Amniotic stem cell (primary cell): ENCODE results near the gene KCNA5.
A peak's percentile ranks its signal among the peaks of the same experiment; 100 is the strongest.

Experiments
- DNase-seq: peaks from one replicate; lab custom pipeline; 2025; lab: John Stamatoyannopoulos, UW

Gene KCNA5

GRCh38 chr12:5043589-5044419 lies at the start of gene KCNA5:
TSS of gene KCNA5 (plus strand) at chr12:5043879. CDS start at chr12:5044148, 269 bp downstream.
- no peak for DNase-seq

DNA sequence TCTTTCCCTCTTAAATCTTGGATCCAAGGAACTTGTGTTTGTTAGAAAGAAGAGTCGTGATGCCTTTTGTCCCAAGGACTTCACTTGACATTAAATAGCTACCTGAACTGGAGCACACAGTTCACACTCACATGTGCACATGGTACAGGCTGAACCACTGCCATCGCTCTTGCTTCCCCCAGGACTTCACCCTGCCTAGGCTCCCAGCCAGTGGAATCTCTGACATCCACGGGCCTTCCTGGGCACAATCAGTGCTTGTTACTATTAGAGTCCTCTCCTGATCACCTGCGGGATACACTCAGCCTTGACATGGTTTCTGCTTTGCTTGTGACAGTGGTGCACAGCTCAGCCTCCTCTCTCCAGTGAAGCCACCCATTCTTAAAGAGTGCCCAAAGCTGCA lies 49.1 kb upstream of the KCNA5 start:
- DNase-seq, result no peak

DNA sequence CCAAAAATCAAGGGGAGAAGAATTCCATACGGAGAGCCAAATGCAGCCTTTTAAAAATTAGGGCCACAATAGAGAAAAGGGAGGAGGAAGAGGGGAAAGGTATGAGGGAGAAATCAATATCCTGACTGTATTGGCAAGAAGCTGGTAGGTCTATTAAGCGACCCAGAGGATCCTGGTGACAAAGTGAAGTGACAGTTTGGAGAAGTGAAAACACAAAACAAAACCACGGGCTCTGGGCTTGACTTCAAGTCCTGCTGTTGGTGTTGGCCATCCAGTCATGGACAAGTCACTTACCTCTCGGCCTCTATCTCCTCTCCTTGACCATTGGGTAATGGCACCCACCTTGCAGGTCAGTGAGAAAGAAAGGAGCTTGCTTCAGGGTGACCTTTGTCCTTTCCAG lies 47.0 kb upstream of the KCNA5 start:
- DNase-seq, result no peak

GRCh38 chr12:4997939-4998338 lies 45.7 kb upstream of the KCNA5 start:
- peak; percentile 91 for DNase-seq

DNA sequence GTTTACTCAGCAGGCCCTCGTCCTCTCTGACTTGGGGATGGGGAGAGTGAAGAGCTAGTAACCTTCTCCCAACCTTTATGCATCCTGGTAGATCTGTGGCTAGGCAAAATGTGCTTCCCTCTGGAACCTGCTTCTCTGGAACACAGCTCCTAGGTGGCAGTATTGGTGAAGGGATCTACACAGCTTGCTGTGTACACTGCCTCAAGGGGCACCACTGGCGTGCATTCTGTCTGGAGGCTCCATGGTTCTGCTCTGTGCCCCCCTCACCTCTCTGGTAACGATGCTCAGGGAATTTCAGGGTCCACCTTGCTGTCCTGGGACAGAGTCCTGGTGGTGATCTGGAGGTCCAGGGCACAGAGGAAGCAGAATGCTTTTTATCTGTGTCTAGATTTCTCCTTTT lies 43.5 kb upstream of the KCNA5 start:
- DNase-seq, result no peak

DNA sequence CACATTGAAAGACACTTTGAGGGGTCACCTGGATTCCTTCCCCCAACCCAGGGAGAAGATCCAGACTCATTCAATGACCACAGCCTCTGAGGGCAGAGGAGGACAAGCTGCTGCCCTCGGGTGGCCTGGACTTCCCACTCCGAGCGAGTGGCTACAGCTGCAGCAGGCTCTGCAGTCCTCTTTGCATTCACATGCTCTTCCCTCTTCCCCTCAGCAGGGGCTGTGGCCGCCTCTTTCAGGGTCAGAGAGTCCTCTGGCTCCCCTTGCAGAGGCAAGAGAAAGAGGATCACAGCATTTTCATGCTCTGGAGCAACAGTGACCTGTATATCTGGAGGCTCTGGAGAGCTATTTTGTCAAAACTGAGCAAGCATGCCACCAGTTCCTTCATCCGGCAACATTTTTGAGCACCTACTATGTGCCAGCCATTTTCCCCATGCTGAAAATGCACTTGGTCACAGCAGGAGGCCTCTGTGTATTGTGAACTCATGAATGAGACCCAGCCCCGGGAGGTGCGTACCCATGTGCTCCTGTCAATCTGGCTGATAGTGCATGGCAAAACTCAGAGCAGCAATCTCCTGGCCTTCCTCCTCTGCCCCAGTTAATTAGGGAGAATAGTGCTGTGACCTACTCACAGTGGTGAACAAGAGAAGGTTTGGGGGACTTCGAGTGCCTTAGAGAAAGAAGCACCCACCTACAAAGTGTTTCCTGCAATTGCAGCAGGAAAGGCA lies 42.9 kb upstream of the KCNA5 start:
- DNase-seq, result no peak

DNA sequence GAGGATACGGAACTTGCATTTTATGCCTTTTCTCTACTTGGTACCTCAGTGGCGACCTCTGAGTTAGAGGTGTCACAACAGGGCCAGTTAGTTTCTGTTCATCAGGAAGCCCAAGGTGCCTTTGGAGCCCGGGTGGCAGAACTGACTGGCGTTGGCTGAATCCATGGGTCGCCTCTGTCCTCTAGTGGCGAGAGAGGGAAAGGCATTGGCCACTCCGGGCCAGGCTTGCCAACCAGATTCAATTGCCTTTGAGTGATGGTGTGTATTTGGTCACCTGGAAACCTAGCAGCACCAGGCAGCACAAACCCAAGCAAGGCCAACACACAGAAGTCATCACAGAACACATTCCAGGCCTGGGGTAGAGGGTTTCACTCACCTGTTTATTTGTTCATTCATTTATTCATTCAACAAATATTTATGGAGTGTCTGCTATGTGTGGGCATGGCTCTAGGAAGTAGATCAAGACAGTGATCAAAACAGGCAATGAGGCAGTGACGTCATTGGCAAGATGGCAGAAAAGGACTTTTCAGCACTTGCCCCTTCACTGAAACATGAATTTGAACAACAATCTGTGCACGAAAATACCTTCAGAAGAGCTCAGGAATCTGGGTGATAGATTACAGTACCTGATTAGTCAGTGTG lies 40.5 kb upstream of the KCNA5 start:
- DNase-seq, result peak; percentile 40

DNA sequence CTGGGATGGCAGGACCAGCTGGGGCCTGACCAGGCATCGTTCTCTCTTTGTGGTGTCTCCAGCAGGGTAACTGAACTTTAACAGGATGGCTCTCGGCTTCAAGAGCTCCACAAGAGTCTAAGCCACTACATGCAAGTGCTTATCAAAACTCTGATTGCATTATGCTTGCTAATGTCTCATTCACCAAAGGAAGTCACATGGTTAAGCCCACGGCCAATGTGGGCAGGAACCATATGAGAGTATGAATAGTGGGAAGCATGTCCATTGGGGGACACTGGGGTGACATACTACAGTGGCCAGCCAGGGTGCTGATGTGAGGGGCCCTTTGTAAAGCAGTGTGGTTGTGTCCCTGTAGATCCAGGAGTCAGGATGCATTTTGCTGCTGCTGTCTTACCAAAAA lies 35.0 kb upstream of the KCNA5 start:
- no peak for DNase-seq

- no peak for DNase-seq
Observed at GRCh38 chr12:5010151-5010550, 33.5 kb upstream of the KCNA5 start.

GRCh38 chr12:5012337-5012736 lies 31.3 kb upstream of the KCNA5 start:
- no peak for DNase-seq

DNA sequence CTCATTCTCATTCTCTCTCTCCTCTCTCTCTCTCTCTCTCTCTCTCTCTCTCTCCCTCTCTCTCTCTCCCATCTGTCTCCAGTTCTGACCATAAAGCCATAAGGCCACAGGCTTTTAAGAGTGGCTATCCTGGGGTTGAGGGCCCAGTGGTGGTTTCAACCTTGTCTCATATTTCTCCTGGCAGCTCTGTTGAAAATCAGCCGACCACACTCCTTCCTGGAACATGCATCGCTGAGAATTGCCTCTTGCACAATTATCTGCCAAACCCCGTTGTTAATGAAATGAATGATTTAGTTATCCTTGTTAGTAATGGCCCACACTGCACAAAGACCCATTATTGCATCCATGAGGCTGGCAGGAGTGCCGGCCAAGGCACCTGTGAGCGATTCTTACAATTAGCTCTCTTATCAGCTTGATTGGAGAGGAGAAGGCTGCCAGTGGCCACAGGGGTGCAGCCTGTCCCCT lies 30.4 kb upstream of the KCNA5 start:
- DNase-seq, result no peak

DNA sequence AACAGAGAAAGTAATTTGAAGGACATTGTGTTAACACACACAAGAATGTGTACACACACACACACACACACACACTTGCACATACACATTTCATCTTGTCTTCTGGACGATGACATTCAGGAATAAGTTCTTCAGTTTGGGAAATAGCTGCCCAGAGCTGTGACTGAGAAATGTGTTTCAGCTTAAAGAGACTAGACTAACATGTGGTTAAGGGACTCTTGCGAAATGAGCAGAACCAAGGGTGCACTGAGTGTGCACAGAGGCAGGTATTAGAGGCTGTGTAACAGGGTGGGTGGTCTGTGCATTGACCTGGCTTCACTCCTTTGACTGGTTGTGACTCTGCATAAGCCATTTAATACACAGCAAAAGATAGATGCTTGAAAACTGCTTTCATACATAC lies 29.4 kb upstream of the KCNA5 start:
- no peak for DNase-seq

GRCh38 chr12:5015711-5016492 lies 27.8 kb upstream of the KCNA5 start:
- no peak for DNase-seq

- no peak for DNase-seq
Observed at GRCh38 chr12:5016526-5016925, 27.2 kb upstream of the KCNA5 start.

- no peak for DNase-seq
Observed at GRCh38 chr12:5017638-5018348, 25.9 kb upstream of the KCNA5 start.

- DNase-seq, result no peak
Observed at GRCh38 chr12:5018677-5019076, 25.0 kb upstream of the KCNA5 start.

DNA sequence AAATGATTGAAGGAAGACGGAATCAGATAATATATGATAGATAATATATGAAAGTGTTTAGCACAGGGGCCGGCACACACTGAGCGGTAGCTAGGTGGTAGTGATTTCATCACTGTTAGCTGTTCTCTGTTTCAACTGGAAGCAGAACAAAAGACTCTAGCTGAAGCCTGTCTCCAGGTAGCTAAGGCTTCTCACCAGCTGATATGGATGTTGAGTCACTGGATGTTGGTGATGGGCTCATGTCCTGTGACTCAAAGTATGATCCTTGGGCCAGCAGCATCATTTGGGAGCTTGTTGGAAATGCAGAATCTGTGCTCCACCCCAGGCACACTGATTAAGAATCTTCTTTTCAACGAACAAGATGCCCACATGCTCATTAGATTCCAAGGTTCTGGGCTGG lies 21.7 kb upstream of the KCNA5 start:
- no peak for DNase-seq

DNA sequence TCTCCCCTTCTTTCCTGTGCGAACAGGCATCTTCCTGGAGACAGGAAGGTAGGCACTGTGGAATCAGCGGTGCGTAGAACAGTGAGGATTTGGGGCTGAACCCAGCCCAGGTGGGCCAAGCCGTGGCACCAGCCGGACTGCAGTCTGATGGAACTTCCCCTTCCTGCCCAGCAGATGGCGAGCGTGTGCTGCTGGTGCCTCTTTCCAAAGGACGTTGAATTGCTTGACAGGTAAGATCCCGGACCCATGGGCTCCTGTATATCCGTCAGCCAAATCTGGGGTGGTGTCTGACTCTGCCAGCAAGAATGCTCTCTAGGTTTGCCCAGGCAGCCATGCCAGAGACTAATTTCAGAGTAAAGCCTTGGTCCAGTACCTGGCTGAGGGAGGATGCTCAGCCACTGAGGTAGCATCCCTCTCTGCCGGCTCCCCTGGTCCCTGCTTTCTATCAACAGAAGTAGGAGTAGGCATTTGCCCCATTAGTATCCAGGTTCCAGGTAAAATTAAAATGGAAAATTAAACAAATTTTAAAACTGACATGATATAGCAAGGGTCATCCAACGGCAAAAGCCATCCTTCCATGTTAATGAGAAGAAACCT lies 21.1 kb upstream of the KCNA5 start:
- DNase-seq, result no peak

DNA sequence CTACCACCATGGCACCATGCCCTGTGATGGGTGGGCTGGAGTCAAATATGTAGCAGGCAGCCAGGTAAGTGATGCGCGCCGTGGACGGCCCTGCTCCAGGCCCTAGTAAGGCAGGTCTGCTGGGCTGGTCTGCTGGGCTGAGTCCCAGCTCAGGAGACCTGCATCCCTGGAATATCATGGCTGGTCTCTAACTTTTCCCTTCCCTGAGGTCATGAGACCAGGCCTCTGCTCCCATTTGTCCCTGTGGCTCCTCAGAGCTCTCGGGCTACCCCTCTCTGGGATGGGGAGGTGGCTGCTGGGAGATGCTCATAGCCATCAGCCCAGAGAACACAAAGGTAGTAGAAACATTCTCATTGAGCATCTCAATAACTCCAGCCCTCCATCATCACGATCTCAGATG lies 19.8 kb upstream of the KCNA5 start:
- DNase-seq, result no peak

DNA sequence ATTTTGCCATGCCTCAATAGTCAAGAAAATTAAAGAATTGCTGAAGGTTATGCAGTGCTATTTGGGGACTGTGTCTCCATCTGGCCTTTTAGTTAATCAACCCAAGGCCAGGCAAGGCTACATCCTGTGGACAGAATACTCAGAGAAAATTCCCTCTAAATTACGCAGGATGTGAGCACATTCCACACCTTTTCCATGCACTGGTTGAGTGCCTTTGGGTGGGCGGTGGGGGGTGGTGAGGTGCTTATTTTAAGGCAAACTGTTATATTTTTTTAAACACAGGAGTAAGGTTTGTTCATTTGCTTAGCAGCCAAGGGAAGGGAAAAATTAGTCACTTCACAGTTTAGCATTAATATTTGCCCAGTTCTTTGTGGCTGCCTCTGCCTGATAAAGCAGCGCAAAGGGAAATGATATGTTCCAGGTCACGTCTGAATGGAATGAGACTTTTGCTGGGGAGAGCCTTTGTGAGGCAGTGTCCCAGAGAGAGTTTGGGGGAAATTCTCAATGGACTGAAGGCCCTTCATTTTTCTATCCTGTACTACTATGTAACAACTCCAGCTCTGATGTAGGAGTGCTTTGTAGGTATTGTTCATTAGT lies 17.2 kb upstream of the KCNA5 start:
- DNase-seq, result no peak
